ENCODE results near the gene JCAD.

JCAD gene

DNA sequence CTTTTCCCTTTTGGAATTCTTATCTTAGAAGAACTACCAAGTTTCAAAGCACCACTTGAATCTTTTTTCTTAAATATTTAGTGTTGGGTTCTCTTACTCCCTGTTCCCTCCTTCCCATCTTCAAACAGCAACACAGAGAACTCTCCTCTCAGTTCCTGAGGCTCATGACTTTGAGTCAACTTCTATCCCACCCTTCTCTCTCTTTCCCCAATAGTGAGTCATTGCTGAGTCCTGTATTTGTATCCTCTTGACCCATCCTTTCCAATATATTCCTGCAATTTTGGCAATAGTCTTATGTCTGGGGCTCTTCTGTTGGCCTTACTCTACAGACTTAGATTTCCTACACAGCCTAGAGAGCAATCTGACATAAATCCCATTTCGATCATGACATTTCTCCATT is 20.8 kb upstream of the JCAD start:
- Histone ChIP-seq H2AFZ (ENCODE audit: low read length) (no peak overlapping the region), H3K79me2 (ENCODE audit: insufficient read depth, low read length) (no peaks in the 10 kb centered on the region), H3K4me2 (ENCODE audit: low read depth, low read length, poor library complexity, severe bottlenecking) (no peak overlapping the region), H3F3A (ENCODE audit: low read depth) (no peaks in the 10 kb centered on the region), H3K4me3 (ENCODE audit: low read length, poor library complexity, severe bottlenecking) (no peak overlapping the region), H3K27me3 (ENCODE audit: insufficient read depth, low read length, poor library complexity, severe bottlenecking) (no peaks in the 10 kb centered on the region), H3K9me2 (replicated peaks; ENCODE audit: low read depth, low read length) (no peaks in the 10 kb centered on the region), H3K9ac (ENCODE audit: low read depth, low read length, poor library complexity, severe bottlenecking) (no peak overlapping the region), H3K36me3 (ENCODE audit: insufficient read depth, low read length) (no peaks in the 10 kb centered on the region), H3K9me3 (ENCODE audit: insufficient read depth, low read depth, low read length) (no peaks in the 10 kb centered on the region), H3K4me1 (ENCODE audit: insufficient read depth, low read length, poor library complexity, severe bottlenecking) (no peaks in the 10 kb centered on the region), H4K20me1 (ENCODE audit: insufficient read depth, low read length, poor library complexity, severe bottlenecking) (no peaks in the 10 kb centered on the region)
- TF ChIP-seq EZH2phosphoT487 (IDR thresholded peaks at IDR 0.05; ENCODE audit: borderline replicate concordance) (no peak), CTCF (conservative IDR thresholded peaks at IDR 0.05; ENCODE audit: low read length) (no peak)

DNA sequence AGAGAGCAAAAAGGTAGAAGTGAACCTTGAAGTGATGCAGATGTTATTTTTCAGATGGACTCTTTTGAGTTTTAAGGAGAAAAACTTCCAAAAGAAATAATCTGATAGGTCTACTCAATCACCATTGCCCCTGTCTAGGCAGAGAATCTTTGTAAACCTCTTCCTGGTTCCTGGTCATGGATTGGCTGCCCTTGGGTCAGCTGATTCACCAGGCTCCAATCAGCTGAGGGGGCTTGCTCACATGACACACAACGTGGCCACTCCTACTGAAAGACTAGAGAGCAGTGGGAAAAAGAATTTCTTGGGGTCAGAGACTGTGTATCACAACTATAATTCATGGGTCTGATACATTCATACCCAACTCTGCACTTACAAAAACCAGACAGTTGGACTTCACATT is 20.0 kb upstream of the JCAD start:
- no peak overlapping the region for H3K9ac ChIP-seq (ENCODE audit: low read depth, low read length, poor library complexity, severe bottlenecking)
- peaks cover 3% of the 10 kb centered on the region for H3K4me1 ChIP-seq (ENCODE audit: insufficient read depth, low read length, poor library complexity, severe bottlenecking)
- H3K4me3 ChIP-seq (ENCODE audit: low read length, poor library complexity, severe bottlenecking) = no peak overlapping the region
- H3K79me2 ChIP-seq (ENCODE audit: insufficient read depth, low read length) = no peaks in the 10 kb centered on the region
- TF ChIP-seq CTCF (conservative IDR thresholded peaks at IDR 0.05; ENCODE audit: low read length) (no peak), EZH2phosphoT487 (IDR thresholded peaks at IDR 0.05; ENCODE audit: borderline replicate concordance) (no peak)
- H3K4me2 ChIP-seq (ENCODE audit: low read depth, low read length, poor library complexity, severe bottlenecking) = no peak overlapping the region
- no peaks in the 10 kb centered on the region for H3K27me3 ChIP-seq (ENCODE audit: insufficient read depth, low read length, poor library complexity, severe bottlenecking)
- H4K20me1 ChIP-seq (ENCODE audit: insufficient read depth, low read length, poor library complexity, severe bottlenecking) = no peaks in the 10 kb centered on the region
- H3K9me2 ChIP-seq (replicated peaks; ENCODE audit: low read depth, low read length) = no peaks in the 10 kb centered on the region
- H3F3A ChIP-seq (ENCODE audit: low read depth) = no peaks in the 10 kb centered on the region
- H3K9me3 ChIP-seq (ENCODE audit: insufficient read depth, low read depth, low read length) = no peaks in the 10 kb centered on the region
- H3K36me3 ChIP-seq (ENCODE audit: insufficient read depth, low read length) = no peaks in the 10 kb centered on the region
- no peak overlapping the region for H2AFZ ChIP-seq (ENCODE audit: low read length)

- Histone ChIP-seq H3K27me3 (ENCODE audit: insufficient read depth, low read length, poor library complexity, severe bottlenecking) (no peaks in the 10 kb centered on the region), H3K9me2 (replicated peaks; ENCODE audit: low read depth, low read length) (no peaks in the 10 kb centered on the region), H3F3A (ENCODE audit: low read depth) (no peaks in the 10 kb centered on the region), H3K4me2 (ENCODE audit: low read depth, low read length, poor library complexity, severe bottlenecking) (no peak overlapping the region), H3K9ac (ENCODE audit: low read depth, low read length, poor library complexity, severe bottlenecking) (no peak overlapping the region), H3K79me2 (ENCODE audit: insufficient read depth, low read length) (no peaks in the 10 kb centered on the region), H3K4me3 (ENCODE audit: low read length, poor library complexity, severe bottlenecking) (no peak overlapping the region), H3K36me3 (ENCODE audit: insufficient read depth, low read length) (no peaks in the 10 kb centered on the region), H3K9me3 (ENCODE audit: insufficient read depth, low read depth, low read length) (no peaks in the 10 kb centered on the region), H2AFZ (ENCODE audit: low read length) (no peak overlapping the region), H3K4me1 (ENCODE audit: insufficient read depth, low read length, poor library complexity, severe bottlenecking) (peaks cover 11% of the 10 kb centered on the region), H4K20me1 (ENCODE audit: insufficient read depth, low read length, poor library complexity, severe bottlenecking) (no peaks in the 10 kb centered on the region)
- TF ChIP-seq CTCF (conservative IDR thresholded peaks at IDR 0.05; ENCODE audit: low read length) (no peak), EZH2phosphoT487 (IDR thresholded peaks at IDR 0.05; ENCODE audit: borderline replicate concordance) (no peak)
These were observed 16.1 kb upstream of the JCAD start for GRCh38 chr10:30075481-30075880.
